ENCODE measurements around the gene NFYA. TPM values are rescaled to one million over a fixed set of nuclear protein-coding genes. Genes with fewer than 3 reads are reported as not detected.

NFYA gene
- total RNA-seq, 1 experiment from 2014 or later = 28.7 TPM

- no peak for TF ChIP-seq SP1 (IDR thresholded peaks at IDR 0.05; ENCODE audit: low read depth)
- no peak for TF ChIP-seq CEBPB (IDR thresholded peaks at IDR 0.05; ENCODE audit: low read depth)
- no peak for TF ChIP-seq JUND (IDR thresholded peaks at IDR 0.05)
- TF ChIP-seq, protein P1, sequence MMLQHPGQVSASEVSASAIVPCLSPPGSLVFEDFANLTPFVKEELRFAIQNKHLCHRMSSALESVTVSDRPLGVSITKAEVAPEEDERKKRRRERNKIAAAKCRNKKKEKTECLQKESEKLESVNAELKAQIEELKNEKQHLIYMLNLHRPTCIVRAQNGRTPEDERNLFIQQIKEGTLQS (IDR thresholded peaks at IDR 0.05) = no peak
- no peak for TF ChIP-seq POLR2AphosphoS5 (IDR thresholded peaks at IDR 0.05; ENCODE audit: low read depth, low read length)
- TF ChIP-seq SRF (IDR thresholded peaks at IDR 0.05; ENCODE audit: low read depth) = no peak
- TF ChIP-seq, protein P2, sequence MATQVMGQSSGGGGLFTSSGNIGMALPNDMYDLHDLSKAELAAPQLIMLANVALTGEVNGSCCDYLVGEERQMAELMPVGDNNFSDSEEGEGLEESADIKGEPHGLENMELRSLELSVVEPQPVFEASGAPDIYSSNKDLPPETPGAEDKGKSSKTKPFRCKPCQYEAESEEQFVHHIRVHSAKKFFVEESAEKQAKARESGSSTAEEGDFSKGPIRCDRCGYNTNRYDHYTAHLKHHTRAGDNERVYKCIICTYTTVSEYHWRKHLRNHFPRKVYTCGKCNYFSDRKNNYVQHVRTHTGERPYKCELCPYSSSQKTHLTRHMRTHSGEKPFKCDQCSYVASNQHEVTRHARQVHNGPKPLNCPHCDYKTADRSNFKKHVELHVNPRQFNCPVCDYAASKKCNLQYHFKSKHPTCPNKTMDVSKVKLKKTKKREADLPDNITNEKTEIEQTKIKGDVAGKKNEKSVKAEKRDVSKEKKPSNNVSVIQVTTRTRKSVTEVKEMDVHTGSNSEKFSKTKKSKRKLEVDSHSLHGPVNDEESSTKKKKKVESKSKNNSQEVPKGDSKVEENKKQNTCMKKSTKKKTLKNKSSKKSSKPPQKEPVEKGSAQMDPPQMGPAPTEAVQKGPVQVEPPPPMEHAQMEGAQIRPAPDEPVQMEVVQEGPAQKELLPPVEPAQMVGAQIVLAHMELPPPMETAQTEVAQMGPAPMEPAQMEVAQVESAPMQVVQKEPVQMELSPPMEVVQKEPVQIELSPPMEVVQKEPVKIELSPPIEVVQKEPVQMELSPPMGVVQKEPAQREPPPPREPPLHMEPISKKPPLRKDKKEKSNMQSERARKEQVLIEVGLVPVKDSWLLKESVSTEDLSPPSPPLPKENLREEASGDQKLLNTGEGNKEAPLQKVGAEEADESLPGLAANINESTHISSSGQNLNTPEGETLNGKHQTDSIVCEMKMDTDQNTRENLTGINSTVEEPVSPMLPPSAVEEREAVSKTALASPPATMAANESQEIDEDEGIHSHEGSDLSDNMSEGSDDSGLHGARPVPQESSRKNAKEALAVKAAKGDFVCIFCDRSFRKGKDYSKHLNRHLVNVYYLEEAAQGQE (IDR thresholded peaks at IDR 0.05; ENCODE audit: low read depth) = no peak
- no peak for TF ChIP-seq EGR1 (IDR thresholded peaks at IDR 0.05; ENCODE audit: low read depth)
- no peak for TF ChIP-seq SIN3A (IDR thresholded peaks at IDR 0.05; ENCODE audit: low read depth)
- no peak for TF ChIP-seq ZNF274 (IDR thresholded peaks at IDR 0.05; ENCODE audit: low read depth, low read length)
- TF ChIP-seq ELF1 (IDR thresholded peaks at IDR 0.05; ENCODE audit: borderline replicate concordance, low read depth) = no peak
- no peak for TF ChIP-seq TCF7L2 (IDR thresholded peaks at IDR 0.05; ENCODE audit: borderline replicate concordance, extremely low read depth, insufficient read depth, insufficient read length)
- TF ChIP-seq, protein P3, sequence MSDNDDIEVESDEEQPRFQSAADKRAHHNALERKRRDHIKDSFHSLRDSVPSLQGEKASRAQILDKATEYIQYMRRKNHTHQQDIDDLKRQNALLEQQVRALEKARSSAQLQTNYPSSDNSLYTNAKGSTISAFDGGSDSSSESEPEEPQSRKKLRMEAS (IDR thresholded peaks at IDR 0.05) = no peak
- TF ChIP-seq ZFX (IDR thresholded peaks at IDR 0.05) = no peak
- TF ChIP-seq YY1 (IDR thresholded peaks at IDR 0.05; ENCODE audit: extremely low read depth, insufficient replicate concordance, low read depth, low read length) = no peak
- TF ChIP-seq POLR2A (IDR thresholded peaks at IDR 0.05; ENCODE audit: borderline replicate concordance, extremely low read depth, insufficient read depth, insufficient read length) = no peak
- TF ChIP-seq EZH2phosphoT487 (IDR thresholded peaks at IDR 0.05; ENCODE audit: borderline replicate concordance) = no peak
- TF ChIP-seq CTCF (IDR thresholded peaks at IDR 0.05 in 2 of 3, conservative IDR thresholded peaks at IDR 0.05 in 1 of 3; ENCODE audit: borderline replicate concordance in 1 of 3, insufficient read depth in 1 of 3, low read depth in 2 of 3, low read length in 2 of 3) = no peak
- no peak for TF ChIP-seq EZH2 (IDR thresholded peaks at IDR 0.05)
- no peak for TF ChIP-seq RAD21 (IDR thresholded peaks at IDR 0.05; ENCODE audit: low read depth)
- intact Hi-C loops (cut with micrococcal nuclease) = no loop called here
- Histone ChIP-seq H3K9me3 (ENCODE audit: control insufficient read depth in 1 of 2, insufficient read depth in 1 of 2, low read depth in 1 of 2, low read length in 2 of 2) (no peaks in the 10 kb centered on the region), H3K4me2 (ENCODE audit: low read length) (no peak overlapping the region), H3K27me3 (ENCODE audit: insufficient read depth, low read length) (no peaks in the 10 kb centered on the region), H3K9ac (ENCODE audit: low read length) (no peak overlapping the region), H3K4me1 (ENCODE audit: control insufficient read depth in 1 of 2, insufficient read depth in 2 of 2, low read length in 2 of 2) (no peaks in the 10 kb centered on the region), H4K20me1 (ENCODE audit: insufficient read depth) (no peaks in the 10 kb centered on the region), H3K79me2 (ENCODE audit: insufficient read depth, low read length) (no peaks in the 10 kb centered on the region), H3K4me3 (replicated peaks in 1 of 2; ENCODE audit: low read depth in 1 of 2, low read length in 2 of 2) (no peak overlapping the region), H3K36me3 (ENCODE audit: control insufficient read depth in 1 of 2, insufficient read depth in 2 of 2, low read length in 2 of 2) (no peaks in the 10 kb centered on the region), H2AFZ (ENCODE audit: low read depth, low read length, poor library complexity, severe bottlenecking) (no peak overlapping the region), H3K27ac (ENCODE audit: low read depth, low read length) (no peak overlapping the region), H3K9me2 (ENCODE audit: insufficient read depth) (no peaks in the 10 kb centered on the region)
- BruUV-seq (replicated peaks) = no TSS peak
- ChIA-PET POLR2A (interaction anchor here (0.5 kb wide), 1 partner anchor 861 kb away, joined by 5 read pairs; no protein-coding TSS in a partner anchor), CTCF (interaction anchor here (1.8 kb wide), 1 partner anchor 9 kb away, joined by 7 read pairs; the partner anchor contains the start of gene UNC5CL), RAD21 (ENCODE audit: low non-redundant PET in 1 of 2, low total read pairs in 2 of 2, uncharacterized antibody in 2 of 2, unreplicated experiment in 2 of 2) (no interaction called here)
- no peak for DNase-seq (ENCODE audit: low read depth, low spot score)
- ATAC-seq = no peak
Measured at GRCh38 chr6:41047745-41048732, 24.7 kb upstream of the NFYA start.

Measured in HCT116 (cell line).